ENCODE results near the gene UBALD2. TPM values are rescaled to one million over a fixed set of nuclear protein-coding genes. Genes with fewer than 3 reads are reported as not detected.

Gene UBALD2
- total RNA-seq, 2 experiments from 2014 or later, result 86.4 to 238 TPM

GRCh38 chr17:76234354-76234679 is 30.8 kb upstream of the UBALD2 start:
- Histone ChIP-seq H3K9me3 (ENCODE audit: low read length) (no peaks in the 10 kb centered on the region), H3K4me3 (ENCODE audit: low read depth, low read length, poor library complexity, severe bottlenecking) (no peak overlapping the region), H3K4me2 (ENCODE audit: low read length) (no peak overlapping the region), H3K4me1 (ENCODE audit: insufficient read depth, low read length, poor library complexity, severe bottlenecking) (no peaks in the 10 kb centered on the region), H3K79me2 (ENCODE audit: insufficient read depth, low read depth, low read length) (no peaks in the 10 kb centered on the region), H3K9me2 (ENCODE audit: insufficient read depth, low read length) (no peaks in the 10 kb centered on the region), H4K20me1 (ENCODE audit: insufficient read depth, low read length) (no peaks in the 10 kb centered on the region), H2AFZ (ENCODE audit: low read length) (no peak overlapping the region), H3K36me3 (ENCODE audit: insufficient read depth, low read length) (no peaks in the 10 kb centered on the region), H3K27ac (ENCODE audit: low read depth, low read length, poor library complexity, severe bottlenecking) (no peak overlapping the region)
- no peak for DNase-seq (ENCODE audit: low spot score)
- no peak for TF ChIP-seq EZH2phosphoT487 (IDR thresholded peaks at IDR 0.05; ENCODE audit: borderline replicate concordance, low read depth, low read length)
- TF ChIP-seq CTCF (conservative IDR thresholded peaks at IDR 0.05; ENCODE audit: low read length), result no peak
- CTCF ChIA-PET (ENCODE audit: unreplicated experiment), result no interaction called here
- intact Hi-C loops (cut with micrococcal nuclease; ENCODE audit: unreplicated experiment), result no loop called here
- POLR2A ChIA-PET, result interaction anchor here (0.6 kb wide), 1 partner anchor 105 kb away, joined by 8 read pairs; no protein-coding TSS in a partner anchor
- no TSS peak for BruUV-seq (replicated peaks)

DNA sequence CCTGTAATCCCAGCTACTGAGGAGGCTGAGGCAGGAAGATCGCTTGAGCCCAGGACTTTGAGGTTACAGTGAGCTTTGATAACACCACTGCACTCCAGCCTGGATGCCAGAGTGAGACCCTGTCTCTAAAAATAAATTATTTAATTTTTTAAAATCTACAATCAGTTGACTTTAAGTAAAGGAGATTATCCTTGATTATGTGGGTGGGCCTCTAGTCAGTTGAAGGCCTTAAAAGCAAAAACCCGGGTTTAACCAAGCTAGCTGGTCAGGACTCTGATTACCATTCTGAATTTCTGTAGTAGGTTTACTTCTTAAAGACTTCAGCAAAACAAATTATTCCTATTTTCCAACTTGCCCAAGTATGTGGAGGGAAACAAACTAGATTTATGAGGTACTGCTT is 29.3 kb upstream of the UBALD2 start:
- no peak for TF ChIP-seq EZH2phosphoT487 (IDR thresholded peaks at IDR 0.05; ENCODE audit: borderline replicate concordance, low read depth, low read length)
- TF ChIP-seq CTCF (conservative IDR thresholded peaks at IDR 0.05; ENCODE audit: low read length), result no peak
- no peak overlapping the region for H3K4me2 ChIP-seq (ENCODE audit: low read length)
- CTCF ChIA-PET (ENCODE audit: unreplicated experiment), result no interaction called here
- no peaks in the 10 kb centered on the region for H3K4me1 ChIP-seq (ENCODE audit: insufficient read depth, low read length, poor library complexity, severe bottlenecking)
- no TSS peak for BruUV-seq (replicated peaks)
- no peaks in the 10 kb centered on the region for H3K9me2 ChIP-seq (ENCODE audit: insufficient read depth, low read length)
- intact Hi-C loops (cut with micrococcal nuclease; ENCODE audit: unreplicated experiment), result no loop called here
- H3K36me3 ChIP-seq (ENCODE audit: insufficient read depth, low read length), result no peaks in the 10 kb centered on the region
- H3K4me3 ChIP-seq (ENCODE audit: low read depth, low read length, poor library complexity, severe bottlenecking), result no peak overlapping the region
- H3K27ac ChIP-seq (ENCODE audit: low read depth, low read length, poor library complexity, severe bottlenecking), result no peak overlapping the region
- no peak for DNase-seq (ENCODE audit: low spot score)
- POLR2A ChIA-PET, result interaction anchor here (0.7 to 1.0 kb wide), 3 partner anchors 11 to 32 kb away, joined by 3 to 13 read pairs (median 5); no protein-coding TSS in a partner anchor
- no peaks in the 10 kb centered on the region for H4K20me1 ChIP-seq (ENCODE audit: insufficient read depth, low read length)
- no peaks in the 10 kb centered on the region for H3K79me2 ChIP-seq (ENCODE audit: insufficient read depth, low read depth, low read length)
- H3K9me3 ChIP-seq (ENCODE audit: low read length), result no peaks in the 10 kb centered on the region
- H2AFZ ChIP-seq (ENCODE audit: low read length), result no peak overlapping the region

- ChIA-PET CTCF (ENCODE audit: unreplicated experiment) (no interaction called here), POLR2A (interaction anchor here (1.0 kb wide), 2 partner anchors 10 to 31 kb away, joined by 3 to 13 read pairs; no protein-coding TSS in a partner anchor)
- Histone ChIP-seq H2AFZ (ENCODE audit: low read length) (no peak overlapping the region), H3K79me2 (ENCODE audit: insufficient read depth, low read depth, low read length) (no peaks in the 10 kb centered on the region), H3K9me2 (ENCODE audit: insufficient read depth, low read length) (no peaks in the 10 kb centered on the region), H3K4me1 (ENCODE audit: insufficient read depth, low read length, poor library complexity, severe bottlenecking) (no peaks in the 10 kb centered on the region), H3K27ac (ENCODE audit: low read depth, low read length, poor library complexity, severe bottlenecking) (no peak overlapping the region), H3K4me2 (ENCODE audit: low read length) (no peak overlapping the region), H3K4me3 (ENCODE audit: low read depth, low read length, poor library complexity, severe bottlenecking) (no peak overlapping the region), H3K9me3 (ENCODE audit: low read length) (no peaks in the 10 kb centered on the region), H4K20me1 (ENCODE audit: insufficient read depth, low read length) (no peaks in the 10 kb centered on the region), H3K36me3 (ENCODE audit: insufficient read depth, low read length) (no peaks in the 10 kb centered on the region)
- intact Hi-C loops (cut with micrococcal nuclease; ENCODE audit: unreplicated experiment), result no loop called here
- no TSS peak for BruUV-seq (replicated peaks)
- DNase-seq (ENCODE audit: low spot score), result no peak
- TF ChIP-seq CTCF (conservative IDR thresholded peaks at IDR 0.05; ENCODE audit: low read length) (no peak), EZH2phosphoT487 (IDR thresholded peaks at IDR 0.05; ENCODE audit: borderline replicate concordance, low read depth, low read length) (no peak)
Observed at GRCh38 chr17:76236603-76237002, 28.5 kb upstream of the UBALD2 start.
